Measurements from ENCODE around the gene BMPR1B.

BMPR1B gene

DNA sequence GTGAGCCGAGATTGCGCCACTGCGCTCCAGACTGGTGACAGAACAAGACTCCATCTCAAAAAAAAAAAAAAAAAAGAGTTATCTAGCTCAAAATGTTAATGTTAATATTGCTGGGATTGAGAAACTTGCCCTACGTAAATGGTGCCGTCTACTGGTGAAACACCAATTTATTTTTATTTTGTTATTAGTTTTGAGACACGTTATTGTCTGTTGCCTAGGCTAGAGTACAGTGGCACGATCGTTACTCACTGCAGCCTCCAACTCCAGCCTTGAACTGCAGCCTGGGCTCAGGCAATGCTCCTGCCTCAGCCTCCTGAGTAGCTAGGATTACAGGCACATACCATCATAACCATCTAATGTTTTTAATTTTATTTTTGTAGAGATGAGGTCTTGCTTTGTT, 262.8 kb downstream of the BMPR1B start:
- Histone ChIP-seq H3K27ac (no peak overlapping the region), H3K36me3 (no peaks in the 10 kb centered on the region), H3K9me3 (ENCODE audit: severe bottlenecking) (no peaks in the 10 kb centered on the region), H3K27me3 (ENCODE audit: insufficient read depth, low read depth, severe bottlenecking) (no peaks in the 10 kb centered on the region), H3K4me3 (ENCODE audit: low read depth, low read length) (no peak overlapping the region)
- TF ChIP-seq CTCF (IDR thresholded peaks at IDR 0.05; ENCODE audit: low read depth, low read length): no peak
- no peak for DNase-seq

- DNase-seq: no peak
- H3K27ac ChIP-seq: no peak overlapping the region
- H3K4me3 ChIP-seq (ENCODE audit: low read depth, low read length): no peak overlapping the region
- H3K27me3 ChIP-seq (ENCODE audit: insufficient read depth, low read depth, severe bottlenecking): no peaks in the 10 kb centered on the region
- H3K9me3 ChIP-seq (ENCODE audit: severe bottlenecking): no peaks in the 10 kb centered on the region
- TF ChIP-seq CTCF (IDR thresholded peaks at IDR 0.05; ENCODE audit: low read depth, low read length): no peak
- no peaks in the 10 kb centered on the region for H3K36me3 ChIP-seq
These were observed 263.3 kb downstream of the BMPR1B start for GRCh38 chr4:95021099-95021498.

- Histone ChIP-seq H3K27me3 (ENCODE audit: insufficient read depth, low read depth, severe bottlenecking) (no peaks in the 10 kb centered on the region), H3K9me3 (ENCODE audit: severe bottlenecking) (no peaks in the 10 kb centered on the region), H3K4me3 (ENCODE audit: low read depth, low read length) (no peak overlapping the region), H3K36me3 (no peaks in the 10 kb centered on the region), H3K27ac (no peak overlapping the region)
- TF ChIP-seq CTCF (IDR thresholded peaks at IDR 0.05; ENCODE audit: low read depth, low read length): no peak
- no peak for DNase-seq
These were observed 265.4 kb downstream of the BMPR1B start for GRCh38 chr4:95023110-95023509.

- no peak overlapping the region for H3K27ac ChIP-seq
- H3K9me3 ChIP-seq (ENCODE audit: severe bottlenecking): peaks cover 4% of the 10 kb centered on the region
- TF ChIP-seq CTCF (IDR thresholded peaks at IDR 0.05; ENCODE audit: low read depth, low read length): no peak
- H3K4me3 ChIP-seq (ENCODE audit: low read depth, low read length): no peak overlapping the region
- no peaks in the 10 kb centered on the region for H3K36me3 ChIP-seq
- DNase-seq: no peak
- H3K27me3 ChIP-seq (ENCODE audit: insufficient read depth, low read depth, severe bottlenecking): no peaks in the 10 kb centered on the region
These were observed 270.3 kb downstream of the BMPR1B start for GRCh38 chr4:95027905-95028618.

- no peaks in the 10 kb centered on the region for H3K36me3 ChIP-seq
- H3K4me3 ChIP-seq (ENCODE audit: low read depth, low read length): no peak overlapping the region
- H3K27me3 ChIP-seq (ENCODE audit: insufficient read depth, low read depth, severe bottlenecking): no peaks in the 10 kb centered on the region
- H3K9me3 ChIP-seq (ENCODE audit: severe bottlenecking): peaks cover 4% of the 10 kb centered on the region
- no peak overlapping the region for H3K27ac ChIP-seq
- no peak for DNase-seq
- TF ChIP-seq CTCF (IDR thresholded peaks at IDR 0.05; ENCODE audit: low read depth, low read length): no peak
These were observed 281.0 kb downstream of the BMPR1B start for GRCh38 chr4:95038791-95039190.

DNA sequence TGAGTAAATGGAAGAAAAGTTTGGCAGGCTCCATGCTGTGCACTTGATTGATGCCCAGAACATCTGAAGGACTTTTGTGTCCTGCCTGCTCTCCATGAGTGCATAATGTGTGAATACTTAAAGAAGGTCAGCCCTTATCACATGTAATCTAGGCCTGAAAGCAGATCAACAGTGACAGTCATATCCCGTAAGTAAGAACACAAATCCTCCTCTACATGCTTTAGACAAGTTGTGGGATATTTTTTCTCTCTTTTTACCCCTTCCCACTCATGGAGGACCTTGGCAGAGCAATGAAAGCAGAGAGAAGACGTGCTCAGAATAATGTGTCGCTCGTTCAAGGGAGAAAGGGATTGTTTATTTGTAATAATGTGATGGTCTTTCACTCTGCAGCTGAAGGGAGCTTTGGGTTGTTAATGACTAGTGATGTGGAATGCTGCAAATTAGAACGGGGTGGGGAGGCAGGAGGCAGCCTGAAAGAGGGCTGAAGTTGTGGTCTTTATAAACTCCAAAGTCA, 286.6 kb downstream of the BMPR1B start:
- H3K36me3 ChIP-seq: no peaks in the 10 kb centered on the region
- H3K27ac ChIP-seq: no peak overlapping the region
- no peak for DNase-seq
- TF ChIP-seq CTCF (IDR thresholded peaks at IDR 0.05; ENCODE audit: low read depth, low read length): no peak
- H3K4me3 ChIP-seq (ENCODE audit: low read depth, low read length): no peak overlapping the region
- no peaks in the 10 kb centered on the region for H3K9me3 ChIP-seq (ENCODE audit: severe bottlenecking)
- H3K27me3 ChIP-seq (ENCODE audit: insufficient read depth, low read depth, severe bottlenecking): no peaks in the 10 kb centered on the region

Data from WERI-Rb-1 (cell line).